WI38 (cell line): Measurements from ENCODE around the gene ARHGEF10L.

Experiments used
- H3K4me3 ChIP-seq: 2 replicates; pipeline ENCODE4 v1.5.1; 2011; ENCODE audit warnings: low read depth, mild to moderate bottlenecking, control low read depth, low read length
- TF ChIP-seq, protein P1 (sequence below): IDR thresholded peaks from 2 replicates; pipeline ENCODE4 v1.5.1; 2012; ENCODE audit warnings: low read depth, mild to moderate bottlenecking, control low read depth, low read length

The ARHGEF10L gene

GRCh38 chr1:17553975-17554700 is 14.6 kb downstream of the ARHGEF10L start:
- TF ChIP-seq, protein P1, sequence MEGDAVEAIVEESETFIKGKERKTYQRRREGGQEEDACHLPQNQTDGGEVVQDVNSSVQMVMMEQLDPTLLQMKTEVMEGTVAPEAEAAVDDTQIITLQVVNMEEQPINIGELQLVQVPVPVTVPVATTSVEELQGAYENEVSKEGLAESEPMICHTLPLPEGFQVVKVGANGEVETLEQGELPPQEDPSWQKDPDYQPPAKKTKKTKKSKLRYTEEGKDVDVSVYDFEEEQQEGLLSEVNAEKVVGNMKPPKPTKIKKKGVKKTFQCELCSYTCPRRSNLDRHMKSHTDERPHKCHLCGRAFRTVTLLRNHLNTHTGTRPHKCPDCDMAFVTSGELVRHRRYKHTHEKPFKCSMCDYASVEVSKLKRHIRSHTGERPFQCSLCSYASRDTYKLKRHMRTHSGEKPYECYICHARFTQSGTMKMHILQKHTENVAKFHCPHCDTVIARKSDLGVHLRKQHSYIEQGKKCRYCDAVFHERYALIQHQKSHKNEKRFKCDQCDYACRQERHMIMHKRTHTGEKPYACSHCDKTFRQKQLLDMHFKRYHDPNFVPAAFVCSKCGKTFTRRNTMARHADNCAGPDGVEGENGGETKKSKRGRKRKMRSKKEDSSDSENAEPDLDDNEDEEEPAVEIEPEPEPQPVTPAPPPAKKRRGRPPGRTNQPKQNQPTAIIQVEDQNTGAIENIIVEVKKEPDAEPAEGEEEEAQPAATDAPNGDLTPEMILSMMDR = no peak
- no peak overlapping the region for H3K4me3 ChIP-seq

- TF ChIP-seq, protein P1 = no peak
- no peak overlapping the region for H3K4me3 ChIP-seq
Measured at GRCh38 chr1:17554954-17555353, 15.5 kb downstream of the ARHGEF10L start.

DNA sequence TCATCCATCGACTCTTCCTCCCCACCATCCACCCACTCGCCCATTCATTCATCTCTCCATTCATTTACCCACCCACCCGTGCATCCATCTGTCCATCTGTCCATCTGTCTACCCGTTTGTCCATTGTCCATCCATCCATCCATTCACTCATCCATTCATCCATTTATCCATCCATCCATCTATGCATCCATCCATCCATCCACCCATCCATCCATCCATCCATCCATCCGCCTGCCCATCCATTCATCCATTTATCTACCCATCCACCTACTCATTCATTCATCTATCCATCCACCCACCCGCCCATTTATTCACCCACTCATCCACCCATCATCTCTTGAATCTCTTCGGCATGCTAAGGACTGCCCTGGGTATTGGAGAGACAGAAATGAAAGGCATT is 18.5 kb downstream of the ARHGEF10L start:
- TF ChIP-seq, protein P1 = no peak
- H3K4me3 ChIP-seq = no peak overlapping the region

- TF ChIP-seq, protein P1 = no peak
- H3K4me3 ChIP-seq = no peak overlapping the region
Measured at GRCh38 chr1:17558541-17558940, 19.0 kb downstream of the ARHGEF10L start.

GRCh38 chr1:17558954-17559614 is 19.6 kb downstream of the ARHGEF10L start:
- H3K4me3 ChIP-seq = no peak overlapping the region
- TF ChIP-seq, protein P1 = no peak

- TF ChIP-seq, protein P1 = no peak
- no peak overlapping the region for H3K4me3 ChIP-seq
Measured at GRCh38 chr1:17559615-17560419, 20.3 kb downstream of the ARHGEF10L start.

GRCh38 chr1:17561247-17561548 is 21.7 kb downstream of the ARHGEF10L start:
- TF ChIP-seq, protein P1 = no peak
- H3K4me3 ChIP-seq = no peak overlapping the region
